ENCODE measurements around the gene UBXN1.

UBXN1 gene

DNA sequence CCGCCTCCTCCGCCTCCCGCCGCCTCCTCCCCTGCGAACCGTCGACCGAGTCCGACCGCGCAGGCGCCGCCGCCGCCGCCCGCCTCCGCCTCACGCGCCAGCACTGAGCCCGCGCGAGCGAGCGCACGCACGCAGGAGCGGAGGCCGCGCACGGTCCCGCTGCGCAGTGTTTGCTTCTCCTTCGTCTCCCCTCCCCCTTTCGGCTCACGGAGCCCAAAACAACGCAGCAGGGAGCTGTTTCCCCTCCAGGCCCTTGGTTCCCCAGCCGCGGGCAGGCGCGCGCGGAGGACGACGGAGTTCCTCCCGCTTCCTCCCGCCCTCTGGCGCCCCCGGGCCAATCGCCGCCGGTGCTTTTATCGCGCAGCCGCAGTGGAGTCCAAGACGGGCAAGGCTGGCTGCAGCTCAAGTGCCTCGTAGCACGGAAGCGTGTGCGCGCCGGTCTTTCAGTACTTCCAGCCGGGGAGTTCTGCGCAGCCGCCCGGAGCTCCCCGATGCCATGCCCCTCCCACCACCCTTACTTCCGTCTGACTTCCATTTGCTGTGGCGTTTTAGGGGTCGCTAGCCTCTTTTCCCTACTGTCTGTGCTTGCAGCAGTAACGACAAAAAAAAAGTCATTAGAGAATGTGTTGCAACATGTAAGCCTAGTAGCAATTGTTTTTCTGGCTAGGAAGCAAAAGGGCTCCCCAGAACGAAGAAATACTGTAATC, 48.4 kb upstream of the UBXN1 start, which contains the start of gene HNRNPUL2:
HNRNPUL2 (minus strand) TSS at position 293 of the 707 bp plus-strand sequence. CDS start 301 bp downstream, outside the sequence.
- TF ChIP-seq, protein P1, sequence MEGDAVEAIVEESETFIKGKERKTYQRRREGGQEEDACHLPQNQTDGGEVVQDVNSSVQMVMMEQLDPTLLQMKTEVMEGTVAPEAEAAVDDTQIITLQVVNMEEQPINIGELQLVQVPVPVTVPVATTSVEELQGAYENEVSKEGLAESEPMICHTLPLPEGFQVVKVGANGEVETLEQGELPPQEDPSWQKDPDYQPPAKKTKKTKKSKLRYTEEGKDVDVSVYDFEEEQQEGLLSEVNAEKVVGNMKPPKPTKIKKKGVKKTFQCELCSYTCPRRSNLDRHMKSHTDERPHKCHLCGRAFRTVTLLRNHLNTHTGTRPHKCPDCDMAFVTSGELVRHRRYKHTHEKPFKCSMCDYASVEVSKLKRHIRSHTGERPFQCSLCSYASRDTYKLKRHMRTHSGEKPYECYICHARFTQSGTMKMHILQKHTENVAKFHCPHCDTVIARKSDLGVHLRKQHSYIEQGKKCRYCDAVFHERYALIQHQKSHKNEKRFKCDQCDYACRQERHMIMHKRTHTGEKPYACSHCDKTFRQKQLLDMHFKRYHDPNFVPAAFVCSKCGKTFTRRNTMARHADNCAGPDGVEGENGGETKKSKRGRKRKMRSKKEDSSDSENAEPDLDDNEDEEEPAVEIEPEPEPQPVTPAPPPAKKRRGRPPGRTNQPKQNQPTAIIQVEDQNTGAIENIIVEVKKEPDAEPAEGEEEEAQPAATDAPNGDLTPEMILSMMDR (IDR thresholded peaks at IDR 0.05; ENCODE audit: low read depth, low read length, poor library complexity, severe bottlenecking): no peak
- TF ChIP-seq EZH2phosphoT487 (IDR thresholded peaks at IDR 0.05; ENCODE audit: borderline replicate concordance, low read length): no peak
- no peaks in the 10 kb centered on the region for H3K9me2 ChIP-seq (replicated peaks; ENCODE audit: control insufficient read depth, low read length)
- H3F3A ChIP-seq (ENCODE audit: control insufficient read depth, insufficient read depth): no peaks in the 10 kb centered on the region; the same call in 1 of the 2 replicates
- peaks cover 25% of the 10 kb centered on the region for H4K20me1 ChIP-seq (ENCODE audit: control insufficient read depth, insufficient read depth, low read depth, low read length)
- peaks cover 29% of the 10 kb centered on the region for H3K4me1 ChIP-seq (ENCODE audit: control insufficient read depth, low read length)
- H3K9me3 ChIP-seq (ENCODE audit: control insufficient read depth, insufficient read depth, low read length): no peaks in the 10 kb centered on the region
- H3K4me2 ChIP-seq (ENCODE audit: low read length): peak within 1 kb of the TSS; percentile 85
- H3K27ac ChIP-seq (ENCODE audit: low read depth, low read length): peak within 1 kb of the TSS; percentile 92
- H3K27me3 ChIP-seq (ENCODE audit: control insufficient read depth, low read length): no peaks in the 10 kb centered on the region
- peaks cover 70% of the 10 kb centered on the region for H3K36me3 ChIP-seq (ENCODE audit: control insufficient read depth, low read length)
- H3K4me3 ChIP-seq (ENCODE audit: low read length): peak within 1 kb of the TSS; percentile 90
- H3K79me2 ChIP-seq (ENCODE audit: control insufficient read depth, low read length): peaks cover 87% of the 10 kb centered on the region

DNA sequence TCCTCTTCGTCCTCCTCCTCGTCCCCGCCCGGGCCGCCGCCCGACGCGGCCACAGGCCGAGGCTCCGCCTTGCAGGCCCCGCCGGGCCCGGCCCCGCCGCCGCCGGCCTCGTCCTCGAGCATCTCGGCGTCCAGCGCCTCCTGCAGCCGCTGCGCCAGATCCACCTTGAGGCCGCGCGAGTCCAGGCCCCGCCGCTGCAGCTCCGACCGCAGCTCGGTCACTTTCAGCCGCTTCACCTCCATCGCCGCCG, 48.0 kb upstream of the UBXN1 start:
- Histone ChIP-seq H3K27ac (ENCODE audit: low read depth, low read length) (peak overlapping the region; percentile 92), H4K20me1 (ENCODE audit: control insufficient read depth, insufficient read depth, low read depth, low read length) (peaks cover 25% of the 10 kb centered on the region), H3K4me1 (ENCODE audit: control insufficient read depth, low read length) (peaks cover 29% of the 10 kb centered on the region), H3F3A (ENCODE audit: control insufficient read depth, insufficient read depth) (no peaks in the 10 kb centered on the region; the same call in 1 of the 2 replicates), H3K9me3 (ENCODE audit: control insufficient read depth, insufficient read depth, low read length) (no peaks in the 10 kb centered on the region), H3K9me2 (replicated peaks; ENCODE audit: control insufficient read depth, low read length) (no peaks in the 10 kb centered on the region), H3K4me2 (ENCODE audit: low read length) (peak overlapping the region; percentile 85), H3K79me2 (ENCODE audit: control insufficient read depth, low read length) (peaks cover 87% of the 10 kb centered on the region), H3K4me3 (ENCODE audit: low read length) (peak overlapping the region; percentile 90), H3K27me3 (ENCODE audit: control insufficient read depth, low read length) (no peaks in the 10 kb centered on the region), H3K36me3 (ENCODE audit: control insufficient read depth, low read length) (peaks cover 72% of the 10 kb centered on the region)
- TF ChIP-seq EZH2phosphoT487 (IDR thresholded peaks at IDR 0.05; ENCODE audit: borderline replicate concordance, low read length): no peak
- TF ChIP-seq, protein P1 (IDR thresholded peaks at IDR 0.05; ENCODE audit: low read depth, low read length, poor library complexity, severe bottlenecking): no peak

DNA sequence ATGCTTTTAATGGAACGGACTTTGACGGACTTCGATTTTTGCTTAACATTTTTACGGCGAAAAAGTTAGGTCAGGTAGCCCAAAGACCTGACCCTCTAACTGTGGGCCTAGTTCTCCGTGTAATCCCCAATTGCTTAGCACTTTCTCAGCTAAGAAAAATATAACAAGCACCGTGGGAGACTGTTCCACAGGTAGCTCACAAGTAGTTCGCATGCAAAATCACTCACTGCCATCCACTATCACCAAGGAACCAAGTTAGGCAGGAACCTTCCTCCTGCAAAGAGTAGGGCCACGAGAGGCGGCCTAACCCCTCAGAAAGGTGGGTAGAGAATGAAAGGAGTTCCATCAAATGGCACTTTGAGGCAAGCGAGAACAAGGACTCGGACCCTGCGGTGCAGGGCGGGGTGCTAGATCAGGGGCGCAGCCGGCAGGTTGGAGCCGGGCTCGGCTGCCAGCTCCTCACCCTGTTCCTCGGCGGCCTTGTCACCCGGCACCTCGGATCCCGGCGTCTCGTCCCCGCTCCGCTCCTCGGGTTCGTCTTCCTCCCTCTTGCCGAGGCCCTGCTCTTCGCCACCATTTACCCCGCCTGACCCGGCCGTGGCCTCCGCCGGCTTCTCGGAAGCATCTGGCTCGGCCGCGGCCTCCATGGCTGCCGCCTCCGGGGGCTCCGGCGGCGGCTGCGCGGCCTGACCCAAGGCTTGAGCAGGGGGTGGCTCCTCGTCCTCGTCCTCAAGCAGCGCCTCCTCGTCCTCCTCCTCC, 47.5 kb upstream of the UBXN1 start:
- Histone ChIP-seq H3K9me3 (ENCODE audit: control insufficient read depth, insufficient read depth, low read length) (no peaks in the 10 kb centered on the region), H3K9me2 (replicated peaks; ENCODE audit: control insufficient read depth, low read length) (no peaks in the 10 kb centered on the region), H3K27me3 (ENCODE audit: control insufficient read depth, low read length) (no peaks in the 10 kb centered on the region), H3F3A (ENCODE audit: control insufficient read depth, insufficient read depth) (no peaks in the 10 kb centered on the region; the same call in 1 of the 2 replicates), H3K4me3 (ENCODE audit: low read length) (peak overlapping the region; percentile 90), H3K27ac (ENCODE audit: low read depth, low read length) (peak overlapping the region; percentile 92), H3K79me2 (ENCODE audit: control insufficient read depth, low read length) (peaks cover 87% of the 10 kb centered on the region), H3K4me2 (ENCODE audit: low read length) (peak overlapping the region; percentile 85), H4K20me1 (ENCODE audit: control insufficient read depth, insufficient read depth, low read depth, low read length) (peaks cover 25% of the 10 kb centered on the region), H3K36me3 (ENCODE audit: control insufficient read depth, low read length) (peaks cover 73% of the 10 kb centered on the region), H3K4me1 (ENCODE audit: control insufficient read depth, low read length) (peaks cover 27% of the 10 kb centered on the region)
- TF ChIP-seq EZH2phosphoT487 (IDR thresholded peaks at IDR 0.05; ENCODE audit: borderline replicate concordance, low read length): no peak
- TF ChIP-seq, protein P1 (IDR thresholded peaks at IDR 0.05; ENCODE audit: low read depth, low read length, poor library complexity, severe bottlenecking): no peak

Measured in DOHH2 (cell line).